Measurements from ENCODE around the gene DAB2.
"Not testable (repeated sequence)": the region's sequence is repeated elsewhere in the genome, so short reads cannot be mapped to it uniquely, and the experiment has no call there.

The DAB2 gene

GRCh38 chr5:39361306-39361705 lies 63.5 kb downstream of the DAB2 start:
- TF ChIP-seq JUND (IDR thresholded peaks at IDR 0.05; ENCODE audit: low read depth), result no peak
- DNase-seq (ENCODE audit: low read depth in 1 of 2, low spot score in 1 of 2), result no peak
- in situ Hi-C loops (cut with HindIII; ENCODE audit: low pct_unique_long_range_greater_than_20kb, low sequenced_read_pairs), result no loop called here

- TF ChIP-seq JUND (IDR thresholded peaks at IDR 0.05; ENCODE audit: low read depth), result no peak
- DNase-seq (ENCODE audit: low read depth in 1 of 2, low spot score in 1 of 2), result no peak
- in situ Hi-C loops (cut with HindIII; ENCODE audit: low pct_unique_long_range_greater_than_20kb, low sequenced_read_pairs), result no loop called here
Observed at GRCh38 chr5:39360471-39361111, 64.2 kb downstream of the DAB2 start.

GRCh38 chr5:39356263-39356662 lies 68.5 kb downstream of the DAB2 start:
- TF ChIP-seq JUND (IDR thresholded peaks at IDR 0.05; ENCODE audit: low read depth), result no peak
- no peak for DNase-seq (ENCODE audit: low read depth in 1 of 2, low spot score in 1 of 2)
- in situ Hi-C loops (cut with HindIII; ENCODE audit: low pct_unique_long_range_greater_than_20kb, low sequenced_read_pairs), result no loop called here

- no peak for DNase-seq (ENCODE audit: low read depth in 1 of 2, low spot score in 1 of 2)
- in situ Hi-C loops (cut with HindIII; ENCODE audit: low pct_unique_long_range_greater_than_20kb, low sequenced_read_pairs), result no loop called here
- TF ChIP-seq JUND (IDR thresholded peaks at IDR 0.05; ENCODE audit: low read depth), result no peak
Observed at GRCh38 chr5:39355324-39355723, 69.5 kb downstream of the DAB2 start.

GRCh38 chr5:39353717-39354399 lies 70.9 kb downstream of the DAB2 start:
- no peak for TF ChIP-seq JUND (IDR thresholded peaks at IDR 0.05; ENCODE audit: low read depth)

GRCh38 chr5:39352951-39353350 lies 71.8 kb downstream of the DAB2 start:
- no peak for DNase-seq (ENCODE audit: low read depth in 1 of 2, low spot score in 1 of 2)
- no peak for TF ChIP-seq JUND (IDR thresholded peaks at IDR 0.05; ENCODE audit: low read depth)
- in situ Hi-C loops (cut with HindIII; ENCODE audit: low pct_unique_long_range_greater_than_20kb, low sequenced_read_pairs), result no loop called here

More at GRCh38 chr5:39353717-39354399, 70.9 kb downstream of the DAB2 start:
- DNase-seq (ENCODE audit: low read depth in 1 of 2, low spot score in 1 of 2), result no peak
- in situ Hi-C loops (cut with HindIII; ENCODE audit: low pct_unique_long_range_greater_than_20kb, low sequenced_read_pairs), result no loop called here

GRCh38 chr5:39352170-39352569 lies 72.6 kb downstream of the DAB2 start:
- DNase-seq (ENCODE audit: low read depth in 1 of 2, low spot score in 1 of 2), result no peak
- no peak for TF ChIP-seq JUND (IDR thresholded peaks at IDR 0.05; ENCODE audit: low read depth)
- in situ Hi-C loops (cut with HindIII; ENCODE audit: low pct_unique_long_range_greater_than_20kb, low sequenced_read_pairs), result no loop called here

GRCh38 chr5:39349484-39349883 lies 75.3 kb downstream of the DAB2 start:
- TF ChIP-seq JUND (IDR thresholded peaks at IDR 0.05; ENCODE audit: low read depth), result no peak
- in situ Hi-C loops (cut with HindIII; ENCODE audit: low pct_unique_long_range_greater_than_20kb, low sequenced_read_pairs), result no loop called here
- no peak for DNase-seq (ENCODE audit: low read depth in 1 of 2, low spot score in 1 of 2)

GRCh38 chr5:39342460-39342859 lies 82.3 kb downstream of the DAB2 start:
- no peak for DNase-seq (ENCODE audit: low read depth in 1 of 2, low spot score in 1 of 2)
- in situ Hi-C loops (cut with HindIII; ENCODE audit: low pct_unique_long_range_greater_than_20kb, low sequenced_read_pairs), result no loop called here
- no peak for TF ChIP-seq JUND (IDR thresholded peaks at IDR 0.05; ENCODE audit: low read depth)

- no peak for DNase-seq (ENCODE audit: low read depth in 1 of 2, low spot score in 1 of 2)
- no peak for TF ChIP-seq JUND (IDR thresholded peaks at IDR 0.05; ENCODE audit: low read depth)
- in situ Hi-C loops (cut with HindIII; ENCODE audit: low pct_unique_long_range_greater_than_20kb, low sequenced_read_pairs), result no loop called here
Observed at GRCh38 chr5:39341896-39342295, 82.9 kb downstream of the DAB2 start.

- TF ChIP-seq JUND (IDR thresholded peaks at IDR 0.05; ENCODE audit: low read depth), result no peak
- in situ Hi-C loops (cut with HindIII; ENCODE audit: low pct_unique_long_range_greater_than_20kb, low sequenced_read_pairs), result no loop called here
- no peak for DNase-seq (ENCODE audit: low read depth in 1 of 2, low spot score in 1 of 2)
Observed at GRCh38 chr5:39340506-39340905, 84.3 kb downstream of the DAB2 start.

GRCh38 chr5:39337252-39337915 lies 87.4 kb downstream of the DAB2 start:
- in situ Hi-C loops (cut with HindIII; ENCODE audit: low pct_unique_long_range_greater_than_20kb, low sequenced_read_pairs), result no loop called here
- DNase-seq (ENCODE audit: low read depth in 1 of 2, low spot score in 1 of 2), result no peak
- no peak for TF ChIP-seq JUND (IDR thresholded peaks at IDR 0.05; ENCODE audit: low read depth)

- in situ Hi-C loops (cut with HindIII; ENCODE audit: low pct_unique_long_range_greater_than_20kb, low sequenced_read_pairs); DNase-seq (ENCODE audit: low read depth in 1 of 2, low spot score in 1 of 2): not testable (repeated sequence)
Observed at GRCh38 chr5:39334296-39334695, 90.5 kb downstream of the DAB2 start.

Data from T47D (cell line).